ENCODE results near the gene TMEM86B.

- TF ChIP-seq ZFP30 (CRISPR knock-in tag; IDR thresholded peaks at IDR 0.05) (no peak), ISL1 (CRISPR knock-in tag; IDR thresholded peaks at IDR 0.05) (no peak), ZFP3 (CRISPR knock-in tag; IDR thresholded peaks at IDR 0.05) (no peak), CREB5 (CRISPR knock-in tag; IDR thresholded peaks at IDR 0.05; ENCODE audit: low read depth) (no peak), ZC3H10 (CRISPR knock-in tag; IDR thresholded peaks at IDR 0.05) (no peak), ARNTL (CRISPR knock-in tag; IDR thresholded peaks at IDR 0.05; ENCODE audit: borderline replicate concordance, low read depth) (no peak), SNAI2 (CRISPR knock-in tag; IDR thresholded peaks at IDR 0.05) (no peak), RARB (CRISPR knock-in tag; IDR thresholded peaks at IDR 0.05) (no peak), TSHZ2 (CRISPR knock-in tag; IDR thresholded peaks at IDR 0.05) (no peak), PATZ1 (CRISPR knock-in tag; IDR thresholded peaks at IDR 0.05; ENCODE audit: borderline replicate concordance) (no peak)
- TF ChIP-seq, protein P1, sequence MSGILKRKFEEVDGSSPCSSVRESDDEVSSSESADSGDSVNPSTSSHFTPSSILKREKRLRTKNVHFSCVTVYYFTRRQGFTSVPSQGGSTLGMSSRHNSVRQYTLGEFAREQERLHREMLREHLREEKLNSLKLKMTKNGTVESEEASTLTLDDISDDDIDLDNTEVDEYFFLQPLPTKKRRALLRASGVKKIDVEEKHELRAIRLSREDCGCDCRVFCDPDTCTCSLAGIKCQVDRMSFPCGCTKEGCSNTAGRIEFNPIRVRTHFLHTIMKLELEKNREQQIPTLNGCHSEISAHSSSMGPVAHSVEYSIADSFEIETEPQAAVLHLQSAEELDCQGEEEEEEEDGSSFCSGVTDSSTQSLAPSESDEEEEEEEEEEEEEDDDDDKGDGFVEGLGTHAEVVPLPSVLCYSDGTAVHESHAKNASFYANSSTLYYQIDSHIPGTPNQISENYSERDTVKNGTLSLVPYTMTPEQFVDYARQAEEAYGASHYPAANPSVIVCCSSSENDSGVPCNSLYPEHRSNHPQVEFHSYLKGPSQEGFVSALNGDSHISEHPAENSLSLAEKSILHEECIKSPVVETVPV (CRISPR knock-in tag; IDR thresholded peaks at IDR 0.05), result no peak
Observed at GRCh38 chr19:55273978-55274707, 45.6 kb upstream of the TMEM86B start.
